Measurements from ENCODE around the gene REX1BD. TPM values are rescaled to one million over a fixed set of nuclear protein-coding genes. Genes with fewer than 3 reads are reported as not detected.

Gene REX1BD
- total and polyA plus RNA-seq, 2 of the 13 experiments (the other 11 are each of a cell fraction or from before 2014, with no cell fraction given), result 7.5 to 25.4 TPM

- no peak for TF ChIP-seq TIGD3 (CRISPR knock-in tag; IDR thresholded peaks at IDR 0.05; ENCODE audit: borderline replicate concordance)
- 0 out of 2 replicates have a peak, but pooled peaks have one; percentile 17 for TF ChIP-seq ZFP90 (CRISPR knock-in tag; IDR thresholded peaks at IDR 0.05; ENCODE audit: borderline replicate concordance)
- TF ChIP-seq TAF15 (IDR thresholded peaks at IDR 0.05; ENCODE audit: low read depth, low read length, poor library complexity, severe bottlenecking), result no peak
- peak; percentile 100 for TF ChIP-seq ZHX1 (CRISPR knock-in tag; IDR thresholded peaks at IDR 0.05; ENCODE audit: low read depth)
- peak; percentile 90; the same call in 1 of the 2 replicates for TF ChIP-seq NR0B2 (CRISPR knock-in tag; IDR thresholded peaks at IDR 0.05)
- TF ChIP-seq MBD4 (IDR thresholded peaks at IDR 0.05; ENCODE audit: borderline replicate concordance, low read length), result no peak
- peak; percentile 30 for TF ChIP-seq DBP (CRISPR knock-in tag; IDR thresholded peaks at IDR 0.05; ENCODE audit: not compliant biosample characterization)
- TF ChIP-seq MTF1 (CRISPR knock-in tag; IDR thresholded peaks at IDR 0.05), result no peak; the same call in 1 of the 2 replicates
- 0 out of 2 replicates have a peak, but pooled peaks have one; percentile 43 for TF ChIP-seq ZNF121 (CRISPR knock-in tag; IDR thresholded peaks at IDR 0.05)
- TF ChIP-seq TBP (CRISPR knock-in tag; IDR thresholded peaks at IDR 0.05), result no peak
- no peak for TF ChIP-seq CENPX (CRISPR knock-in tag; IDR thresholded peaks at IDR 0.05)
- TF ChIP-seq NFE2 (CRISPR knock-in tag; IDR thresholded peaks at IDR 0.05), result no peak
- no peak for TF ChIP-seq SP1 (IDR thresholded peaks at IDR 0.05)
- TF ChIP-seq SP1 (CRISPR knock-in tag; IDR thresholded peaks at IDR 0.05), result peak; percentile 99
- TF ChIP-seq MEIS2 (CRISPR knock-in tag; IDR thresholded peaks at IDR 0.05), result peak; percentile 88; the same call in 1 of the 2 replicates
- TF ChIP-seq HOXA5 (CRISPR knock-in tag; IDR thresholded peaks at IDR 0.05), result peak; percentile 71
- TF ChIP-seq NR2F2 (IDR thresholded peaks at IDR 0.05; ENCODE audit: borderline replicate concordance, low read depth), result no peak
- peak; percentile 80; the same call in 1 of the 2 replicates for TF ChIP-seq BORCS8-MEF2B (CRISPR knock-in tag; IDR thresholded peaks at IDR 0.05)
- no peak for TF ChIP-seq SRSF1 (optimal IDR thresholded peaks at IDR 0.05; ENCODE audit: low read depth, low read length)
- TF ChIP-seq CENPBD1 (CRISPR knock-in tag; IDR thresholded peaks at IDR 0.05; ENCODE audit: borderline replicate concordance, low read depth), result no peak
- peak; percentile 98 for TF ChIP-seq REPIN1 (CRISPR knock-in tag; IDR thresholded peaks at IDR 0.05; ENCODE audit: borderline replicate concordance, low read depth)
Measured at GRCh38 chr19:18571564-18572344, 16.8 kb upstream of the REX1BD start, which contains the start of gene UBA52 (continued).
